GM19043 (cell line): Measurements from ENCODE around the gene IFNAR1.
A peak's percentile ranks its signal among the peaks of the same experiment; 100 is the strongest.
"Not testable (repeated sequence)": the region's sequence is repeated elsewhere in the genome, so short reads cannot be mapped to it uniquely, and the experiment has no call there.

Experiments
- ATAC-seq: cut with Tn5 transposase; IDR thresholded peaks from one replicate; pipeline ENCODE4 v1.9.1; 2021; ENCODE audit warnings: low read depth; ENCODE audit not compliant: unreplicated experiment

Gene IFNAR1

DNA sequence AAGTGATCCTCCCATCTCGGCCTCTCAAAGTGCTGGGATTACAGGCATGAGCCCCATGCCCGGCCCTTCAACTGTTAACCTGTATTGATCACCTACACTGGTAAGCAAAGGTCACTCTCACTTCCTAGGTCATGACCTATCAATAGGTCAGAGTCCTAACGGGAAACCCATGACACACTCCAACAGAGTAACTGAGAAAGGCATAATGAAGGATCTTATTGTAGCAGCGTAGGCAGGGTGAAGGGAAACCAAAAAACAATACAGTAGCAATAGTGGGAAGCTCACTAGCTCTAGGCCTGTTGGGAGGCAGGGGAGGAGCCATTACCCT lies 19.5 kb upstream of the IFNAR1 start:
- no peak for ATAC-seq

GRCh38 chr21:33305938-33306337 lies 18.8 kb upstream of the IFNAR1 start:
- ATAC-seq: no peak

GRCh38 chr21:33308586-33309490 lies 15.9 kb upstream of the IFNAR1 start:
- peak; percentile 80 for ATAC-seq

DNA sequence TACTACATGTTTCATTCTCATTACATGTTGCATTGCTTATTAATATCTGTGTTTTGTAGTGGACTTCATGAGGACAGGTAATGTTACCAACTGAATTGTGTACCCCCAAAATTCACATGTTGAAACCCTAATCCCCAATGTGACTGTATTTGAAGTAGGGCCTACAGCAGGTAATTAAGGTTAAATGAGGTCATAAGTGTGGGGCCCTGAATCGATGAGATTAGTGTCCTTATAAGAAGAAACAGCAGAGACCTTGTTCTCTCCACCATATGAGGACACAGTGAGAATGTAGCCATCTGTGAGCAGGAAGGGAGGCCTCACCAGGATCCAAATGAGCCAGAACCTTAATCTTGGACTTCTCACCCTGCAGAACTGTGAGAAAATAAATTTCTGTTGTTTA lies 15.0 kb upstream of the IFNAR1 start:
- no peak for ATAC-seq

DNA sequence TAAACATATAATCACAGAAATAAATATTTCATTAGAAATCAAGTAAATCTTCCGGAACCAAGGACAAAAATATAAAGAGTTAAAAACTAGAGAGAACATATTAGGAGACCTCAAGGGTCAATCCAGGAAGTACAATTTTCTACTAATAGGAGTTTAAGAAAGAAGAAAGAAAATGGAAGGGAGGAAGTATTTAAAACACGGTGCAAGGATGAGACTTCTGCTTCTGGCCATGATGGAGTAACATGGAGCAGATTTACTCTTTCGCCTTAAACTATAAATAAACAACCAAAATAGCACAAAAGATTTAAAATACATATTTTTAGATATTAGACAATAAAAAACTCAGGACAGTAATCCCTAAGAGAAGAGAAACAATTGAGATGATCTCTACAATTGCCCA lies 12.6 kb upstream of the IFNAR1 start:
- ATAC-seq: no peak

GRCh38 chr21:33313183-33313582 lies 11.6 kb upstream of the IFNAR1 start:
- ATAC-seq: no peak

GRCh38 chr21:33313611-33314010 lies 11.2 kb upstream of the IFNAR1 start:
- no peak for ATAC-seq

DNA sequence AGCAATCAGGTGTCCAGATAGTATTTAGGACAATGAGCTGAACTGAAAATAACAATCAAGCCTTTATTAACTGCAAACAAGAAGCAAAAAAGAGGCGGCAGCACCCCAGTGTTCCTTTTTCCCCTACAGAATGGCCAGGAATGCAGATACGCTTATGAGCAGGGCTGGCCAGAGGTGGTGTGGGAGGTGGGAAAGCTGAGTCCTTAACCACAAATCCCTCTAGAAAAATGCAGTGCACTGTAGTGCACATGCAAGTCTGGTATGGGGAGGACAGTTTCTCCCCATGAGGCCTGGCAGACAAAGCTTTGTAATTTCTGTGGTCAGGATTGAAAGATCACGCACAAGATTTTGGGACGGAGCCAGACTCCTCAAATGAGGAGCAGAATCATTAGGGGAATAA lies 10.7 kb upstream of the IFNAR1 start:
- no peak for ATAC-seq

DNA sequence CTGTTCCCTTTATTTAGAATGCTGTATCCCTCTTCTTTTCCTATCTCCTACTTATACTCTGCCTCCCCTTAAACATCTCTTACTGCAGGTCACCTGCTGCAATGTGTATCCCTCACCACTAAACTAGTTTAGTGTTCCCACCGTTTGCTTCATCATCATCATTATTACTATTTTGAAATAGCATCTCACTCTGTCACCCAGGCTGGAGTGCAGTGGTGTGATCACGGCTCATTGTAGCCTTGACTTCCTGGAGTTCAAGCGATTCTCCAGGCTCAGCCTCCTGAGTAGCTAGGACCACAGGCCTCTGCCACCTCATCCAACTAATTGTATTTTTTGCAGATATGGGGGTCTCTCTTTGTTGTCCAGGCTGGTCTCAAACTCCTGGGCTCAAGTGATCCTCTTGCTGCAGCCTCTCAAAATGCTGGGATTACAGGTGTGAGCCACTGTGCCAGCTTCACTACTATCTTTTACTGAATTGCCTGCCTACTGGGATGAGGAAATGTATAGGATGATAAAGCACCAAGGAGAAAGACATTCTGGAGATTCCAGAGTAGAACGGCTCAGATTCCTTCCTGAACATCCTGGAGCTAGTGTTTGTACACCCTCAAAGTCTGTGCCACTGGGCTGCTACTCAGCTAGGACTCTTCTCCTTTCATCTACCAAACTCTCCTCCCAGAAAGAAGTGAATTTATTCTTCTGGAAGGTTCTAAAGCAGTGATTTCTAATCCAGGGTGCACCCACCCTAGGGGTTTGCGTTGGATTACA lies 8.6 kb upstream of the IFNAR1 start:
- no peak for ATAC-seq

DNA sequence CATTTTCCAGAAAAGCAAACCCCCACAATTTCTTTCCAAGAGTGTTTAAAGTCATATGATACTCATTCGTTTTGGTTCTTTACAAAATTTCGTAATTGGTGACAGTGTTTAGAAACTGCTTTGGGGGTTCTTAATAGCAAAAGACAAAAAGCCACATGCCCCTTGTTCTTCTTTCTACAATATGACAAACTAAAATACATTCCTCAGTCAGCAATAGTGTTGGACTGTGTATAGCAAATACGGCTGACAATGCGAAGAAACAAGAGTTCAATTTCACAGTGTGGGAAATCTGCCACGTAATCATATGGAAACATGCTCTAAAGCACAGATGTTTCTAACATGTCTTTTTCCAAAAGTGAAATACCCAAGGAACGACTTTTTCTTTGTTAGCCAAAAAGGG lies 7.6 kb upstream of the IFNAR1 start:
- no peak for ATAC-seq

DNA sequence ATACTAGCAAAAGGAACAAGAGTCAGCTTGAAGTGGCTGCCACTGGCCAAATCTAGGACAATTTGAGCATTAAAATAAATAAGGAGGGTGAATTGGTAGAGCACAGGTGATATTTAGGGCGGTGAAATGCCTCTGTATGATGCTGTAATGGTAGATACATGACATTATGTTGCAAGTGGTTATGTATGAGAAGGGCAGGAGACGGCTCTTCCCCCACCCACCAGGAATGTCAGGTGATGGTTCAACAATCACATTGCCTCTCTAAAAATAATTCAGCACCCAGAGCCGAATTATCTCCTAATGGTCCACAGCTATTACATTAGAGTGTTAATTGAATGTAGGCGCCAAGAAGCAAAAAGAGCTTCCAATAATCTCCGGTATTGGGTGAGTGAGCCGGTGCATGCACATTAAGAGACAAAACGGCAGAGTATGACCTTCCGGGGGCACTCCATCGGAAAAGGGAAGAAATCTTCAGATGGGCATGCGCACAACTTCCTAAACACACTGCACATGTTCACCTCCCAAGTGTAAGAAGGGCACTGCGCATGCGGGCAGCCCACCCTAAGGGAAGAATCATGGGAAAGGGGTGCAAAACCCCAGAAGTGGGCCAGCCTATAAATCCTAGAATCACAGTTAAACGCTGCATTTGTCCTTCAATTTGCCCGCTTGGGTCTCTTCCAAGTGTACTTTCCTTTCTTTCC lies 6.8 kb upstream of the IFNAR1 start:
- no peak for ATAC-seq

- ATAC-seq: not testable (repeated sequence)
Measured at GRCh38 chr21:33321005-33321404, 3.8 kb upstream of the IFNAR1 start.

DNA sequence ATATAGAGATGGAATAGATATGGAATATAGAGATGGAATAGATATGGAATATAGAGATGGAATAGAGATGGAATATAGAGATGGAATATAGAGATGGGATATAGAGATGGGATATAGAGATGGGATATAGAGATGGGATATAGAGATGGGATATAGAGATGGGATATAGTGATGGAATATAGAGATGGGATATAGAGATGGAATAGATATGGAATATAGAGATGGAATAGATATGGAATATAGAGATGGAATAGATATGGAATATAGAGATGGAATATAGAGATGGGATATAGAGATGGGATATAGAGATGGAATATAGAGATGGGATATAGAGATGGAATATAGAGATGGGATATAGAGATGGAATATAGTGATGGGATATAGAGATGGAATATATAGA lies 1.2 kb upstream of the IFNAR1 start:
- not testable (repeated sequence) for ATAC-seq

DNA sequence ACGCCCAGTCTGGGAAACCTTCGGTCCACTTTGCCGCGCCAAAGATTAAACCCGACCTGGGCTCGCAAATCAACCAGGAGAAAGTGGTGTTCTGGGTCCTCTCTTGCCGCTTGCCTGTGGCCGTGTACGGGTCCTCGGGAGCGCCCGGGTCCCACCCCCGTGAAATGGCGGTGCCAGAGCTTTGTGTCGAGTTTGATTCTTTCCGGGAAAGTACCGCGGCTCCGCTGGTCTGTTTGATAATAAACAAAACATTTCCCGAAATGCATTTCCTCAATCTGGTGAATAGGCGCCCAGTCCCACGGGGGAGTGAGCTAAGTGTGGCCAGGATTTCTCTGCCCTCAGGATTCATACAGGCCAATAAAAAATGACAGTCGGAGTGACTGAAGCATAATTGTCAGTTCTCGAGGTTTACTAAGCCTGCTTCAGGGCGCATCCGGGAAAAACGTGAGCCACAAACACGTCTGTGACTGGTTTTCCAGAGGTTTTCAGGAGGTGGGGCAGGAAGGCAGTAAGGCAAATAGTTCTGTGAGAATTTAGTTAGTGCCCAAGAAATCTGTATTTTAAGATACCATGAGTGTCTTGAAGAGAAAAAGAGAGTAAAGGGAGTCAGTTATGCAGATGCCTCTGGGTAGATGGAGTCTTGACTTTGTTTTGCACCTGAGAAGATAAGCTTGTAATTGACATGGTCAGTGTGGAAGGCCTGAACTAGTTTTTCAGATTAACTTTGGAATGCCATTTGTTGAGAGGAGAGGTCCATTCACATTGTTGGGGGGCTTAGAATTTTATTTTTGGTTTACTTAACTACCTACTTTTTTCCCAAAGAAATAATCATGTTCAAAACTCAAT lies 675 bp downstream of the IFNAR1 start:
- no peak for ATAC-seq

GRCh38 chr21:33327326-33327725 lies 2.6 kb downstream of the IFNAR1 start:
- ATAC-seq: no peak

DNA sequence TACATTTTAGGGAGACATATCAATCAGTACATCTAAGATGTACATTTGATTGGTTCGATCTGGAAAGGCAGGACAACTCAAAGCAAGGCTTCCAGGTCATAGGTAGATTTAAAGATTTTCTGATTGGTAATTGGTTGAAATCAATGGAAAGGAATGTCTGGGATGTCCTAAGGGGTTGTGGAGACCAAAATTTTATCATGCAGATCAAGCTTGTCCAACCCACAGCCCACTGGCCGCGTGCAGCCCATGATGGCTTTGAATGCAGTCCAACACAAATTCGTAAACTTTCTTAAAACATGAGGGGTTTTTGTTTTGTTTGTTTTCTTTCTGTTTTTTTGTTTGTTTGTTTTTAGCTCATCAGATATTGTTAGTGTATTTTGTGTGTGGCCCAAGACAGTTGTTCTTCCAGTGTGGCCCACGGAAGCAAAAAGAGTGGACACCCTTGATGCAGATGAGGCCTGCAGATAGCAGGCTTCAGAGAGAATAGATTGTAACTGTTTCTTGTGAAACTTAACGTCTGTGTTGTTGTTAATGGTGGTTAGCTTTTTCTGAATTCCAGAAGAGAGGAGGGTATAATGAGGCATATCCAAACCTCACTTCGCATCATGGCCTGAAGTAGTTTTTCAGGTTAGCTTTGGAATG lies 3.1 kb downstream of the IFNAR1 start:
- no peak for ATAC-seq

- ATAC-seq: no peak
Measured at GRCh38 chr21:33330726-33331125, 6.0 kb downstream of the IFNAR1 start.

DNA sequence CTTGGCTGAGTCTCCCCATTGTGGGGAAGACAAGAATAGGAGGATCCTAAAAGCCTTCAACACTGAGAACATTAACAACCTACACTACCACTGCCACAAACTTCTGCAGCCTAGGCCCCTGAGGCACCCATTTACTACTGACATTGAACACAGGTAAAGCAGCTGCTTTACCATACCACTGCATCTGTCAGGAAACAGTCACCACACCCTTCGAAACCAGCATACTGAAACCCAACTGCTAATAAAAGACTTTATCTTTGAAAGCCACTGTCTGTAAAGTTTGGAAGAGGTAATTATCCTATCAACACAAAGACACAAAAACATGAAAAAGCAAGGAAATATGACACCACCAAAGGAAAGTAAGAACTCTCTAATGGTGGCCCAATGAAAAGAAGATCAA lies 7.4 kb downstream of the IFNAR1 start:
- ATAC-seq: peak; percentile 75

- ATAC-seq: no peak
Measured at GRCh38 chr21:33334191-33334590, 9.4 kb downstream of the IFNAR1 start.

- ATAC-seq: no peak
Measured at GRCh38 chr21:33334824-33335223, 10.1 kb downstream of the IFNAR1 start.
